Keratinocyte (primary cell): ENCODE results near the gene TRAPPC10.

ENCODE experiments used
- CTCF ChIP-seq, 3 experiments: IDR thresholded peaks in 1 of 3; conservative IDR thresholded peaks in 1 of 3; optimal IDR thresholded peaks in 1 of 3; 2 replicates in 2 of 3; 3 replicates in 1 of 3; pipeline versions ENCODE3 to v1.5.1; 2011; ENCODE audit warnings: low read length in 3 of 3, mild to moderate bottlenecking in 3 of 3, moderate library complexity in 2 of 3, control low read depth in 1 of 3, inconsistent platforms in 1 of 3; ENCODE audit not compliant: insufficient read depth in 2 of 3; ENCODE audit errors: extremely low read depth in 1 of 3
- EZH2 ChIP-seq: IDR thresholded peaks from one replicate; pipeline ENCODE4 v1.6.1; 2012; ENCODE audit warnings: inconsistent platforms, mild to moderate bottlenecking, low read length, moderate library complexity

- TF ChIP-seq CTCF (optimal IDR thresholded peaks at IDR 0.05 in 1 of 3, IDR thresholded peaks at IDR 0.05 in 1 of 3, conservative IDR thresholded peaks at IDR 0.05 in 1 of 3; ENCODE audit: extremely low read depth in 1 of 3, insufficient read depth in 2 of 3, low read length in 3 of 3) (no peak), EZH2 (no peak)
Observed at GRCh38 chr21:44046734-44047133, 34.6 kb downstream of the TRAPPC10 start.
